Lung (tissue), 12 donors: ENCODE results near the gene TEX38. TPM values are rescaled to one million over a fixed set of nuclear protein-coding genes. Genes with fewer than 3 reads are reported as not detected.

Source experiments
- ATAC-seq: fragments of 200-7000 bp; cut with Tn5 transposase; one replicate; pipeline ENCODE4 v1.9.1; 2020; ENCODE audit warnings: moderate number of reproducible peaks; ENCODE audit not compliant: insufficient read depth, low FRiP score
- DNase-seq, 3 donors: peaks; one replicate each; pipeline ENCODE4 v3.0.0-alpha.2; 2013 to 2017
- H3K27ac ChIP-seq, 2 donors: one replicate each; pipeline ENCODE4 v1.5.1; 2013; ENCODE audit warnings: mild to moderate bottlenecking in 2 of 2, moderate library complexity in 2 of 2, control low read depth in 1 of 2, inconsistent platforms in 1 of 2, low read depth in 1 of 2, low read length in 1 of 2
- H3K27me3 ChIP-seq, 3 donors: one replicate each; pipeline ENCODE4 v1.5.1; 2013; ENCODE audit warnings: low read length in 2 of 3; ENCODE audit not compliant: control insufficient read depth in 3 of 3, insufficient read depth in 3 of 3
- H3K36me3 ChIP-seq, 4 donors: one replicate each; pipeline ENCODE4 v1.5.1; 2013; ENCODE audit warnings: low read length in 4 of 4, mild to moderate bottlenecking in 1 of 4, moderate library complexity in 1 of 4; ENCODE audit not compliant: control insufficient read depth in 4 of 4, insufficient read depth in 4 of 4
- H3K4me1 ChIP-seq, 5 donors: one replicate each; pipeline ENCODE4 v1.5.1; 2013; ENCODE audit warnings: low read length in 5 of 5, mild to moderate bottlenecking in 2 of 5, moderate library complexity in 1 of 5; ENCODE audit not compliant: control insufficient read depth in 5 of 5, insufficient read depth in 5 of 5
- H3K4me3 ChIP-seq: one replicate; pipeline ENCODE4 v1.5.1; 2013; ENCODE audit warnings: mild to moderate bottlenecking, control low read depth, moderate library complexity
- H3K9ac ChIP-seq, 2 donors: one replicate each; pipeline ENCODE4 v1.5.1; 2013; ENCODE audit warnings: low read length in 2 of 2, control low read depth in 1 of 2; ENCODE audit not compliant: insufficient read depth in 1 of 2
- H3K9me3 ChIP-seq, 4 donors: one replicate each; pipeline ENCODE4 v1.5.1; 2013; ENCODE audit warnings: low read length in 3 of 4, mild to moderate bottlenecking in 1 of 4, moderate library complexity in 1 of 4; ENCODE audit not compliant: control insufficient read depth in 4 of 4, insufficient read depth in 3 of 4
- CTCF ChIP-seq: IDR thresholded peaks from 2 replicates; pipeline ENCODE4 v1.5.1; 2012; ENCODE audit warnings: mild to moderate bottlenecking; ENCODE audit errors: control extremely low read depth, extremely low read depth
- WGBS, 2 donors: extraction: QIAGEN DNeasy Blood & Tissue Kit; methylation state at CpG; one replicate each; pipeline ENCODE4 v1.1.7; 2013; 5-methylcytosine and 5-hydroxymethylcytosine counted together
- polyA plus RNA-seq, 2 donors: library from polyadenylated mRNA; stranded (reverse); fragments of 200-250 nt; gene quantifications; one replicate each; pipeline ENCODE4 v1.2.1, GENCODE V29; 2013
- total RNA-seq, 2 donors: library from RNA; depleted of rRNA in 1 of 2; stranded (reverse); fragments of >200 nt in 1 of 2; gene quantifications; one replicate each; pipeline ENCODE4 v1.2.1, GENCODE V29; 2014 to 2021
- donor health status: control.
- donor health status: control.
- donor health status: Bipolar disorder and iron deficiency.
- donor health status: healthy.
- donor health status: DM: yes; HTN: yes; CAD: no.

TEX38 gene
- total and polyA plus RNA-seq, 4 donors = not detected

- peaks cover 0 to 2% (median 0%) of the 10 kb centered on the region in 4 donors for H3K9me3 ChIP-seq
- peak overlapping the region in 1 of 2 donors; percentile 5 for H3K27ac ChIP-seq
- TF ChIP-seq CTCF = no peak
- peaks cover 6 to 29% (median 24%) of the 10 kb centered on the region in 4 donors for H3K36me3 ChIP-seq
- H3K9ac ChIP-seq = no peak overlapping the region
- no peak for ATAC-seq
- no peaks in the 10 kb centered on the region for H3K27me3 ChIP-seq
- no peak overlapping the region for H3K4me3 ChIP-seq
- DNase-seq = peak; percentile 20 to 86 (median 81)
- H3K4me1 ChIP-seq = peaks cover 0 to 12% (median 0%) of the 10 kb centered on the region in 5 donors
Measured at GRCh38 chr1:46643368-46643775, 28.3 kb upstream of the TEX38 start.

- Histone ChIP-seq H3K27ac (no peak overlapping the region), H3K27me3 (no peaks in the 10 kb centered on the region), H3K36me3 (peaks cover 9 to 42% (median 30%) of the 10 kb centered on the region in 4 donors), H3K9me3 (peaks cover 0 to 10% (median 4%) of the 10 kb centered on the region in 4 donors), H3K9ac (no peak overlapping the region), H3K4me3 (no peak overlapping the region), H3K4me1 (peaks cover 0 to 12% (median 0%) of the 10 kb centered on the region in 5 donors)
- no peak for ATAC-seq
- DNase-seq = no peak
- WGBS, 2 donors = 96 to 97% methylated on average over 4 of the region's 4 CpGs
- no peak for TF ChIP-seq CTCF
Measured at GRCh38 chr1:46645815-46646214, 25.8 kb upstream of the TEX38 start.

GRCh38 chr1:46646331-46646730 is 25.3 kb upstream of the TEX38 start:
- peaks cover 9 to 42% (median 30%) of the 10 kb centered on the region in 4 donors for H3K36me3 ChIP-seq
- WGBS, 2 donors = 86% methylated on average over 1 of the region's 1 CpG

More at GRCh38 chr1:46646331-46646730, 25.3 kb upstream of the TEX38 start:
- no peak for ATAC-seq
- no peak overlapping the region for H3K9ac ChIP-seq
- H3K27ac ChIP-seq = no peak overlapping the region
- peaks cover 0 to 12% (median 0%) of the 10 kb centered on the region in 5 donors for H3K4me1 ChIP-seq
- peaks cover 0 to 10% (median 4%) of the 10 kb centered on the region in 4 donors for H3K9me3 ChIP-seq
- no peaks in the 10 kb centered on the region for H3K27me3 ChIP-seq
- no peak for TF ChIP-seq CTCF
- DNase-seq = no peak
- no peak overlapping the region for H3K4me3 ChIP-seq
